HG03342 (cell line): Measurements from ENCODE around the gene MCM9.

Experiments used
- ATAC-seq: cut with Tn5 transposase; IDR thresholded peaks from one replicate; pipeline ENCODE4 v1.9.1; 2021; ENCODE audit warnings: mild to moderate bottlenecking, moderate library complexity; ENCODE audit not compliant: unreplicated experiment

MCM9 gene

DNA sequence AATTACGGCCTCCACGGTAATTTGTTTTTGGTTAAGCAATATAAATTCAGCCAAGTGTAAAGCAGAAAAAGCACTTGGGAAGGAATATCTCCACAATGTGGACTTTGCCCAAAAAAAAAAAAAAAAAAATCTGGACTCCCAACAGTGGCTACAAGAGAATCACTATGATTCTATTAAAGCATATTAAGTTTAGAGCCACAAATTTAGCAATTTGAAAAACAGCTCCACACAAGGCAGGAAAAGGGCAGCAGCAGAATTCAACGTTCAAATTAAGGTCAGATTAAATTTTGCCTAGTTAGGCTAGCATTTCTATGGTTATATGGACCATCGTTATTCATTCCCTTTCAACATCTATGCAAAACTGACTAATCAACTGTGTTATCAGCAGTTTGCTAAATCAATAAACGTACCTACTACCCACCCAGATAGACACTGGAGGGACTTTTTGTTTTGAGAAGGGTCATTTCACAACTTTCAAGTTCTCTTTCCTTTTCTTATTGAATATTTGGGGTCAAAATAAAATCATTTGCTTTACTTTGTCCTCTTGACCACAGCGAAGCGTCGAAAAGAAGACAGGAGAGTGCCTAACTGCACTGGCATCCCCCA is 1.0 kb downstream of the MCM9 start:
- no peak for ATAC-seq

DNA sequence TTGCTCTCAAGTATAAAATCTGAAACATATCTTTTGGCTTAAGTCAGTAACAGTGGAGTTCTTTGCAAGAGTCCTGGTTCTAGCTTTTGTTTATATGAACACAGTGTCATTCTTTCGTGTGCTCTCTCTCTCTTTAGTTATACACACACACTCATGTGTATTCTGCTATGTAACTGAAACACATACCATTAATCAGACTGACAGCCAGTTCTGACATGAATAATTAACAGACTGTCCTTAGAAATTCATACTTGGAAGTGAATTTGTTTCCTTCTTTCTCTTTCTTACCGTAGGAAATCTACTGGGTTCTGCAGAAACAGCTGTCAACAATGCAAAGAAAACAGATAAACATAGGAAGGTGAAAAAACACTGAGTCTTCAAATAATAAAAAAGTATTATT is 2.5 kb downstream of the MCM9 start:
- no peak for ATAC-seq

DNA sequence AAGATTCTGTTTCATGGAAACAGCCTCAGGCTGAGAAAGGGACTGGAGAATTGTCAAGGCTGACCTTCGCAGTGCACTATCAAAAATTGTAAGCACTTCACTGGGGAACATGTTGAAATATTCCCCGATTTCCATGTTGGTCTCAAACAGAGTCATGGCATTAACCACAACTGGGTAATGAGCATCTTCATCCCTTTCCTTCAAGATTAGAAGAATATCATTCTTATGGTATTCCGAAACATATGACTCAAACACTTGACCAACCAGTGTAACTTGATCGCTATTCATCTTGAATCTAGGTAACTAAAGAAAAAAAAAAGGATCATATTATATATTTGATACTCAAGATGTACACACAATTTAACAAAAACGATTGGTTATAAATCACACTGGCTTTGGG is 3.5 kb downstream of the MCM9 start:
- ATAC-seq: no peak

DNA sequence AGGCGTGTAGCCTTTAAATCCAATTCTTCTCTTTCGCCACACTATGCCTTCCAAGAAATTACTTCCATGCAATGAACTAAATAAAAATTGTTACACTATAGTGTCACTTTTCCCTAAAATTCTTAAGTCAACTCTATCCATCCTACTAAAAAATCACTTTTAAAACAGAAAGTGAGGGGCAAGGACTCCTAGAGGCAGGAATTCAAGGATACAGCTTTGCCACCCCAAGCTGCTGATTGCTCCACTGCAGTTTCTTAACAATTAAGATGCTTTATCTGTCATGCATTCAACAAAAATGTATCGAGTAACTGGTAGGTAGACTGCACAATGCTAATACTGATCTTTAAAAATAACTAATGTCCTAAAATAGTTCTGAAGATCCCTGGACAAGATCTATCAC is 4.3 kb downstream of the MCM9 start:
- ATAC-seq: no peak

DNA sequence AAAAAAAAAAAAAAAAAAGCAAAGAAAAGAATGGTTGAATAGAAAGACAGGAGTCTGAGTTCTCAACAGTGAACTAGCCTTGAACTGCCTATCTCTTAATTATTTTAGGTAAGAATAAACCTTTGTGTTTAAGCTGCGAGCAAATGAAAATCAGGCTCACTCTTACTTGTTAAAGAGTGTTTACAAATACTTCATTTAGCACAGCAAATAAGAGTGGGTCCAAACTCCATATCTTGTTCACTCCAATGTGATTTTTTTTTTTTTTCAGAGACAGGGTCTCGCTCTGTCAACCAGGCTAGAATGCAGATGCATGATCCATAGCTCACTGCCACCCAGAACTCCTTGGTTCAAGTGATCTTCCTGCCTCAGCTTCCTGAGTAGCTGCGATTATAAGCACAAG is 11.9 kb downstream of the MCM9 start:
- ATAC-seq: no peak

DNA sequence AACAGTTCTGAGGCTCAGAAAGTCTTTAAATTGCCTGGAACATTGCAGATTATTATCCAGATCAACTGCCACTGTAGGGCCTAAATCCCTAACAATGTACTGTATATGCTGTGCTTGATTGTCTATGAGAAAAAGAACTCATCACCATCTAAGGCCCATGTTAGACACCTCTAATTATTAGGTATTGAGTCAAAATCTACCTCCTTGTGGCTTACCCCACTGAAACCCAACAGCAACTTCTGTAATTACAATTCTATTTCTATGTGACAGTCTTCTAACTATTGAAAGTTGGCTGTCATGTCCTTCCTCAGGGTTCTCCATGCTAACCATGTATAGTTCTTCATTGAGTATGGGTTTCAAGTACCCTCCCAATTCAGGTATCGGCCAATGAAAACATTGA is 13.9 kb downstream of the MCM9 start:
- ATAC-seq: no peak

DNA sequence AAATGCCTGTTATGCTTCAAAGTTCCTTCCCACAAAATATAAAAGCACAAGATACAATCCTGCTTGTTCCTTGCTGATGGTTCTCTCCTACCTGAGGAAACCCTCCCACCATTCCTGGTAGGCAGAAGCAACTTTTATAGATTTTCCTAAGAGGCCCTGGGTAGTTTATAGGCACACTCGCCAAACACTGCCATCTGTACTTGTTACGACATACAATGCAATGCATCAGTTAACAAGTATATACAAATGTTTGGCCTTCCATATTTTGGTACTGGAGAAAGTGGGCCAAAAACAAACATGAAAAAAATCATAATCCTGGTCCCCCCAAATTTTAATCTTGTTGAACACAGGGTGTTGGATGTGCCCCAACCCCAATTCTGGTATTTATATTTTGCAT is 16.6 kb downstream of the MCM9 start:
- no peak for ATAC-seq

DNA sequence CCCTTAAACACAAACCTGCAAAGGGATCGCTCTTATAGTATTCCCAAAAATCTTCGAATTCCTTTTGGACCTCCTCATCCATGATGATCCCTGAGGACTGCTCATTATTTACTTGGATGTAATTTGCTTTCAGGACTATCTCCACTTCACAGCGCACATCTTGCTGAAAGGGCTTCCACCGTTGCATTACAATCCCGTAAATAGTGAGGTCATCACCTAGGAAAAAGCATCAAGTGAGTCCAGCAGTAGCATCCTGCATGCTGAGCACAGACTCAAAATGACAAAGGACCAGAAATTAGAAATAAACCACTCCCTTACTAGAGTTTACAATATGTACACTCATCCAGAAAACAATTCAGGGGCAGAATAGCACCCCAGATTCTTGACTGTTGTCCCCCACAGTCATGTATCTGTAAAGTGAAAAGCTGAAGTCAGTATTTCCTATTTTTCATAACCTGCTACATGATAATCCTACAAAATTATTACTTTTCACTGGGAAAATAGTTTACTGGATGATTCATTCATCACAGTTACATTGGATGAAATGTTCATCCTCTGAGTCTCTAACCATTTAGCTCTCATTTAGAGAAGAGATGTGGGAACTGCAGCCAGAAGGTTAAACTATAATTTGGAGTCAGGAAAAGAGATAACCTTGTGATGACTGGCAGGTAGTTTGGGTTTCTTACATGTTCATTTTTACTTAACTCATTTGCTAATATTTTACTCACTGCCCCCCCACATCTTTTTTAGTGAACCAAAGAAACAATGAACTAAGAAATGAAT is 17.2 kb downstream of the MCM9 start:
- ATAC-seq: no peak

DNA sequence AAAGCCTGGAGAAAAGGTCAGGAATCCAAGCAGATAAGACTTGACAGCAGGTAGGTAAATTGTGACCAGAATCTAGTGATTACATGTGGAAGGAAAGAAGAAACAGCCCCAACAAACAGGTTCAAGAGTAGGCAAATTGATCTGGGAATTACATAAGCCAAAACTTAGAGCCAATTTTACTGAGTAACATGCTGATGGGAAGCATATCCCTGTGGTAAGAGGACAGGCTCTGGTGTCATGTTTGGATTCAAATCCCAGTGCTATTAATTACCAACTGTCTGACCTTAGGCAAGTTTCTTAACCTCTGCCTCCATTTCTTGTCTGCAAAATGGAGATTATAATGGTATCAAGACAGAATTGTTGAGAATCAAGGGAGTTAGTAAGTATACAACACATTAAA is 20.4 kb downstream of the MCM9 start:
- no peak for ATAC-seq

DNA sequence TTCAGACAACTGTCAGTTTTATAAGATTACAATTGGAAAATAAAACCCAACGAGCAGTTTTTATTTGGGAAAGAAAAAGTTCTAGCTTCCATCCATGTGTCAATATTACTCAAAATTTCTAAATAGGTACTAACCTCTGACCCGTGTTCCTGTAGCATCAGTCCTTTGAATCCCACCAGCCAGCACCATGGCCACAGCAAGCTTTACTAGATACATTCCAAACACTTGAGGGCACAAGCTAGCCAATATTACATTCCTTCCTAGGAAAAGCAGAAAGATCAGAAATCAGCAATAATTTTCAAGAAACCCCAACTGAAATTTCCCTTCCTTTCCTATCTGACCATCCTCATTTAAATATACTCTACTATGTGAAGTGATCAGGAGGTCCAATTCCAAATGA is 21.8 kb downstream of the MCM9 start:
- no peak for ATAC-seq

DNA sequence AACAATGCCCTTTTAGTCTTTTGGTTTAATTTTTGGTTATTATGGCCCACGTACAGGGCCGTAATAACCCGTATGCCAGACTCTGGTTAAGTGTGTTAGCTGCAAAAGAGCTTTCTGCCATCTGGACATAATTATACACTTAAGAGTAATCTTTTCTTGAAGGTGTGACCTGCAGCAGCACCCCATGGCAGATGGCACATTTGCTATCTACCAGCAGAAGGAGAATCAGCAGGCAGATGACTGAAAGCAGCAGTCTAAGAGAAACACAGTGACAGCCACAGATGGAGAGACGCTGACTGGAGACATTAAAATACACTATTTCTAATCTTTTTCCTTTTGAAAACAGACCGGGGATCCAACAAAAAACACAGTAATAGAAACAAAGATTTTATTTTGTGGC is 22.3 kb downstream of the MCM9 start:
- no peak for ATAC-seq

DNA sequence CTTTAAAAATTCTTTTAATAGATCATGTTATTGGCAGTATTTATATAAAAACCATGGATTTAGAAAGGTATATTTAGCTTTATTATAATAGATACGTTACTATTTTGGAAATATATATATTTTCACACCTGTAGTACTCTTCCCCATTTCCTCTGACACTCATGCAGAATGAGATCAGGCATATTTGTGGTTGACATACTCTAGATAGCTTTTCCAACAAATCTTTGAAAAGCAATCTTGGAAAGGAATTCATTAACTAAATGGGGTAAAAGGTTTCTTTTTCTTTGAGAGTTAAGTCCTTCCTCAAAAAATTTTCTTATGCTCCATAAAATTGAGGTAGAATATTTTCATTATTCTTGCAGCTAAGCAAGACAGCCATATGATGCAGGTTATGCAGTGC is 26.5 kb downstream of the MCM9 start:
- ATAC-seq: no peak

DNA sequence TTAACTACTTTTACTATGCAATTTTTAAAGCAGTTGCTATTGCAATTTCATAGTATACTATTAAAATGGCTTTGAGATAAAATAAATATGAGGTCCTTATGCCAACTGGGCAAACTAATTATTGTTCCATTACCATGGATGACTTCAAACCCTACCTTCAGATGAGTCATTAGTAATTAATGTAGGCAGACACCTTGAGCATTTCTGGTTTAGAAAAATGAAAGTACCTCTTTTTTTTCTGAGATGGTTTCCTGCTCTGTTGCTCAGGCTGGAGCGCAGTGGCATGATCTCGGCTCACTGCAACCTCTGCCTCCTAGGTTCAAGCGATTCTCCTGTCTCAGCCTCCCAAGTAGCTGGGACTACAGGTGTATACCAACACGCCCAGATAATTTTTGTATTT is 29.1 kb downstream of the MCM9 start:
- ATAC-seq: no peak

DNA sequence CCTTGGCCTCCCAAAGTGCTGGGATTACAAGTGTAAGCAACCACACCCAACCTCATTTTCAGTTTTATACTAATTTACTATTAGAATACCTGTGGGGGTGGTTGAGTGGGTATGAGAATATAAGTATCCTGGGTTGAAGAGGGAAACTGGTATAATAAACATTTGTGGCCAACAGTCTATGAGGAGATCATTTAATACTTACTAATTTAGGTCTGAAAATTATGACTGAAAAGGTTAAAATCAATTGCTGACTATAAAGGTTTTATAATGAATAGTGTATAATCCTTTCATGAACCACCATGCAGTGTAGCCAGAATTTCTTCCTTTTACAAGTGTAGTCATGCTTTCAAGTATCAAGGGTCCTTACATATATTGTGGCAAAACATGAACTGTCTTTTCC is 29.9 kb downstream of the MCM9 start:
- no peak for ATAC-seq

DNA sequence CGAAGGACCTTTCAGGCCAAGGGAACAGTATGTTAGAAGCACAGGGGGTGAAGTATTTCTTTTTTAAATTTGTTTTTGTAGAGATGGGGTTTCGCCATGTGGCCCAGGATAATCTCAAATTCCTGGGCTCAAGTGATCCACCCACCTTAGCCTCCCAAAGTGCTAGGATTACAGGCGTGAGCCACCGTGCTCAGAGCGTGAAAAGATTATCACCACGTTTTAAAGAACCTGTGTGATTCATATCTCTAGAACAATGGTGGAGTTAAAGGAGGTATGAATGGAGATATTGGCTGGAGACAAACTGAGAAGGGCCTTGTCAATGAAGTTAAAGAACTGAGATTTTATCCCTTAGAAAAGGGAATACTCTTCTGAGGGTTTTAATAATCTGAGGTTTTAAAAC is 31.3 kb downstream of the MCM9 start:
- no peak for ATAC-seq

DNA sequence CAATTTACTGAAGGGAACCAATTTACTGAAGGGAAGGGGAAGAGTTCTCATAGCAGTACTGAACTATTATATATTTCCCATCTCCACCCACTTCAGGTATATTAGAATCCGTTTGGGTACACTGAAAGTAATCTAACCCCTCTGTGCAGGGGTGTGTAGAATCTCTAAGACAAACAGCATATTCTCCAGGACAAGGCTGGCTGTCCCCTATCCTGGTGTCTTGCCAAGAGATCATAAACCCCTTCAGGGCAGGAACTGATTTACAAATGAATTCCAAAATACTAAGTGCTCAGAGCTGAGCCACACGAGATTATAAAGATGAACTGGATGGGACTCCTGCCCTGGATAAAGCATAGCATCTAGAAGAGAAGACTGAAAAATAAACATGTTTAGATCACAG is 31.8 kb downstream of the MCM9 start:
- ATAC-seq: no peak

DNA sequence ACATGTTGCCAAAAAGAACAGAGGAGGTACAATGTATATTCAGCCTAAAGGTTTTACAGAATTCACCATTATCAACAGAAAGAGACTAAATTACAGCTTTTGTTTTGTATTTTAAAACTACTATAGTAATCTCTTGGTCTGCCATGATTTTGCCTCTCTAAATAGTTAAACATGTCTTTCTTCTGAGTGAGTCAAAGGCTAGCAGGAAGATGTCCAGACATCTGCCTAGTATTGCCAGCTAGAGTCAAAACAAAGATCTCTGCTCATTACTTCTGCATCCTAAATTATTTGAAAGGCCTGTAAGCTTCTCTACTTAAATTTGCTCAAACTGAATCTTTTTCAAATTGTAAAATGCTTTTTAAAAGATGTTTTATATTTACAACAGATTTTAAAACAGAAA is 32.2 kb downstream of the MCM9 start:
- no peak for ATAC-seq

DNA sequence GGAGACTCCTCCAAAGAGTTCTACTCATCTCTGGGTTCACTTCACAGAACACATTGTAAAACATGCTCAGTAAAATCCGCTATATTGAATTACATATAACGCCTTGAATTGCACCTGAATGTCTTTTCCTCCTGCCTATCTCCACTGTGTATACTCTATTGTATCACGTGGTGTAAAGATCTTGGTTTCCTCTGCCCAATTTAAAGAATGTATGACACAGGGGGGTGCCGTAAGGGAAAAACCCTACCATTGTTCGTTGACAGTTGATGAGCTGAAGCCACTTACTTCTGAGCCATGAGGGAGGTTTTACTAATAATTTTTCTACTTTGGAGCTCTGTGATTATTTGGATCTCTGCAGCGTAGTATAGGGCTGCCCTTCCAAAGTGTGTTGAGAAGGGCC is 35.0 kb downstream of the MCM9 start:
- ATAC-seq: no peak

DNA sequence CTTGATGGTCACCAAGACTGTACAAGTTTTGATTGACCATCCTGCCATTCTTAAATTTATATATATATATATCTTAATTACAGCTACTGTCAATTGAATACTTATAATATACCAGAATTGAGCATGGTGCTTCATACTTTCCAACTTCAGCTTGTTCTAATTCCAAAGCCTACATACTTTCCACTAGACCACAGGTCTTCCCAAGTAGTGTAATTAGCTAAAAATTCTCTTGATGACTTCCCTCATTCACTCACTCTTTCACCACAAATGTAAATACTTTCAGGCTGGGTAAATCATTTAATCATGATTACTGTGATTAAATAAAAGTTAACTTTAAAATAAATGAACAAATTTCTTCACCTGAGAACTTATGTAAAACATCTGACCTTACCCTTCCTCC is 37.6 kb downstream of the MCM9 start:
- no peak for ATAC-seq

DNA sequence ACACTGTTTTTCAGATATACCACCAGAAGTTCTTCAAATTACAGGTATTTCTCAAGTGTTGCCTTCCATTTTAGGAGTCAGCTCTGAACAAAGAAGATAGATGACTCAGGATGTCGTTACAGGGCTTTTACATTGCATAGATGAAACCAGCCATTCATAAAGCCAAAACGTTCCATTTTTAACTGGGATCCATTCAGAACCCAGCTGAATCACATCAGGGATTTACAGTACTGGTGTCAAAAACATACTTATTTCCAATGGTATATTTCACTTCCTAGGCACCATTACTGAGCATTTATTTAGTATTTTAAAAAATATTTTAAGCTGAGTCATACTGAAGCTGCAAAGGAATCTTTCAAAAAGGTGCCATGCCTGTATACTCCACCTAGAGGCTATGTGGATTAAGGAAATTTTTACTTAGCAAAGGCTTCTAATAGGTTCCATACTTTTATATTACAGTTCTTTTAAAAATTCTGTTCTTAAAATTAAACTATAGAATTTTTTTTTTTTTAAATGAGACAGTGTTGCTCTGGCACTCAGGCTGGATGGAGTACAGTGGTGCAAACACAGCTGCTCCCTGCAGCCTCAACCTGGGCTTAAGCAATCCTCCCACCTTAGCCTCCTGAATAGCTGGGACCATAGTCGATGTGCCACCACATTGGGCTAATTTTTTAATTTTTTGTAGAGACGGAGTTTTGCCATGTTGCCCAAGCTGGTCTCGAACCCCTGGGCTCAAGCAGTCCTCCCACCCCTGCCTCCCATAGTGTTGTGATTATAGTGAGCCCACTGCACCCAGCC is 38.4 kb downstream of the MCM9 start:
- peak; percentile 22 for ATAC-seq

DNA sequence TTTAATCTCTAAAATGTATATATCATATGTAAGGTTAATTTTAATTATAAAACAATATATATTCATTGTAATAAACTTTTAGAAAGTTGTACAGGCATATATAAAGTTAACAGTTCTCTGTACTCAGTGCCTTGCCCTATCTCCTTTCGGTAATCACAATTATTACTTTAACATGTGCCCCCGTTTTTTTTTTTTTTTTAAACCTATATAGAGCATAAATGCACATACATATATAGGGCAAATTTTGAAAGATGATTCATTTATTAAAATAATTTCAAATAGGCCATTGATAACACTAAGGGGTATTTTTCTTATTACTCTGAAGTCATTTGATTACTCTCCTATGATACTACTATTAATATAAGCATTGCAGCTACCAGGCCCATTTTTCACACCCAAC is 39.1 kb downstream of the MCM9 start:
- ATAC-seq: no peak

DNA sequence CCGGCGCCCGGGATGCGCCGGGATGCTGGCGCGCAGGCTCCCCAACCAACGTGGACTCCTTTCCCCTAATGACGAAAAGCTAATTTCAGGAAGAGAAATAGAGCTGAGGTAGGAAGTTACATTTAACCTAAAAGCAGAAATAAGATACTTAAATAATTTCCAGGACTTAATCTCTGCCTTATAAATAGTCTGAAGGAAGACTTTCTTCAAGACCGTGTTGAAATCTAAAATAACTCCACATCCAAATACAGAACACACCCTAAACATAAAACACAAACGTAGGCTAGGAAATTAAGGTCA is 39.7 kb downstream of the MCM9 start:
- no peak for ATAC-seq
